Measurements from ENCODE around the gene ARFGAP3. TPM values are rescaled to one million over a fixed set of nuclear protein-coding genes. Genes with fewer than 3 reads are reported as not detected.

The ARFGAP3 gene, protein sequence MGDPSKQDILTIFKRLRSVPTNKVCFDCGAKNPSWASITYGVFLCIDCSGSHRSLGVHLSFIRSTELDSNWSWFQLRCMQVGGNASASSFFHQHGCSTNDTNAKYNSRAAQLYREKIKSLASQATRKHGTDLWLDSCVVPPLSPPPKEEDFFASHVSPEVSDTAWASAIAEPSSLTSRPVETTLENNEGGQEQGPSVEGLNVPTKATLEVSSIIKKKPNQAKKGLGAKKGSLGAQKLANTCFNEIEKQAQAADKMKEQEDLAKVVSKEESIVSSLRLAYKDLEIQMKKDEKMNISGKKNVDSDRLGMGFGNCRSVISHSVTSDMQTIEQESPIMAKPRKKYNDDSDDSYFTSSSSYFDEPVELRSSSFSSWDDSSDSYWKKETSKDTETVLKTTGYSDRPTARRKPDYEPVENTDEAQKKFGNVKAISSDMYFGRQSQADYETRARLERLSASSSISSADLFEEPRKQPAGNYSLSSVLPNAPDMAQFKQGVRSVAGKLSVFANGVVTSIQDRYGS
- 10 to 100 TPM; 38.4 to 86.9 (median 47.5) TPM for total RNA-seq

GRCh38 chr22:42856865-42857704 is at the start of gene ARFGAP3:
ARFGAP3 (minus strand) TSS chr22:42857273; CDS start chr22:42857182, 91 bp downstream.
- TF ChIP-seq, protein P1, sequence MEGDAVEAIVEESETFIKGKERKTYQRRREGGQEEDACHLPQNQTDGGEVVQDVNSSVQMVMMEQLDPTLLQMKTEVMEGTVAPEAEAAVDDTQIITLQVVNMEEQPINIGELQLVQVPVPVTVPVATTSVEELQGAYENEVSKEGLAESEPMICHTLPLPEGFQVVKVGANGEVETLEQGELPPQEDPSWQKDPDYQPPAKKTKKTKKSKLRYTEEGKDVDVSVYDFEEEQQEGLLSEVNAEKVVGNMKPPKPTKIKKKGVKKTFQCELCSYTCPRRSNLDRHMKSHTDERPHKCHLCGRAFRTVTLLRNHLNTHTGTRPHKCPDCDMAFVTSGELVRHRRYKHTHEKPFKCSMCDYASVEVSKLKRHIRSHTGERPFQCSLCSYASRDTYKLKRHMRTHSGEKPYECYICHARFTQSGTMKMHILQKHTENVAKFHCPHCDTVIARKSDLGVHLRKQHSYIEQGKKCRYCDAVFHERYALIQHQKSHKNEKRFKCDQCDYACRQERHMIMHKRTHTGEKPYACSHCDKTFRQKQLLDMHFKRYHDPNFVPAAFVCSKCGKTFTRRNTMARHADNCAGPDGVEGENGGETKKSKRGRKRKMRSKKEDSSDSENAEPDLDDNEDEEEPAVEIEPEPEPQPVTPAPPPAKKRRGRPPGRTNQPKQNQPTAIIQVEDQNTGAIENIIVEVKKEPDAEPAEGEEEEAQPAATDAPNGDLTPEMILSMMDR (IDR thresholded peaks at IDR 0.05): peak in 2 of 4 experiments; percentile 2 to 29
- TF ChIP-seq POLR2A (IDR thresholded peaks at IDR 0.05): peak; percentile 92 to 94
- Histone ChIP-seq H3K9me3 (no peaks in the 10 kb centered on the region), H3K27me3 (no peaks in the 10 kb centered on the region), H3K4me1 (peaks cover 0 to 5% of the 10 kb centered on the region in 2 donors), H3K27ac (peak within 1 kb of the TSS; percentile 88 to 96), H3K4me3 (peak within 1 kb of the TSS; percentile 71 to 75), H3K36me3 (no peaks in the 10 kb centered on the region)
- intact Hi-C loops (cut with DNase I; ENCODE audit: low total_unique reads): no loop called here
- peak; percentile 90 to 95 for DNase-seq

- intact Hi-C loops (cut with DNase I; ENCODE audit: low total_unique reads): no loop called here
- Histone ChIP-seq H3K27me3 (no peaks in the 10 kb centered on the region), H3K9me3 (no peaks in the 10 kb centered on the region), H3K4me3 (no peak overlapping the region), H3K4me1 (peaks cover 0 to 22% of the 10 kb centered on the region in 2 donors), H3K27ac (peak overlapping the region in 1 of 2 donors; percentile 47), H3K36me3 (no peaks in the 10 kb centered on the region)
- TF ChIP-seq, protein P1 (IDR thresholded peaks at IDR 0.05): no peak
- TF ChIP-seq POLR2A (IDR thresholded peaks at IDR 0.05): no peak
- peak in 1 of 2 donors; percentile 28 for DNase-seq
Measured at GRCh38 chr22:42905702-42906183, 48.7 kb upstream of the ARFGAP3 start.

DNA sequence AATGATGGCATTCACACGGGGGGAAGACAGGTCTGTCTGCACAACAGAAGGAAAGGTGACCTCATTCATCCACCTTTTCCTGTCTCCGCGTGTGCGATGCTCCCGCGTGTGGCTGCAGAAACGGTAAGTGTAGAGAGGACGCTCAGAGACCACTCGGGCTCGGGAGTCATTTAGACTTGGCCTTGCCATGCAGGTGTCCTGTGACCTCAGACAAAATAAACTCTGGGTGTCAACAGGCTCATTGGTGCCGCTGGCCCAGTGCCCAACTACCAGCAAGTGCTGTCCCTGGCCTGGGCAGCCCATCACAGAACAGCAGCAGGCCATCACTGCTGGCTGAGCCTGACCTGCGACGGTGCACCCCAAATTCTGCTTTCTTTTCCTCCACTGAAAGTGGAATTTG is 48.1 kb upstream of the ARFGAP3 start:
- Histone ChIP-seq H3K36me3 (no peaks in the 10 kb centered on the region), H3K4me3 (no peak overlapping the region), H3K9me3 (no peaks in the 10 kb centered on the region), H3K27me3 (no peaks in the 10 kb centered on the region), H3K27ac (no peak overlapping the region), H3K4me1 (peaks cover 0 to 22% of the 10 kb centered on the region in 2 donors)
- no peak for TF ChIP-seq POLR2A (IDR thresholded peaks at IDR 0.05)
- TF ChIP-seq, protein P1 (IDR thresholded peaks at IDR 0.05): no peak
- DNase-seq: peak in 1 of 2 donors; percentile 24
- intact Hi-C loops (cut with DNase I; ENCODE audit: low total_unique reads): no loop called here

- DNase-seq: no peak
- Histone ChIP-seq H3K36me3 (no peaks in the 10 kb centered on the region), H3K4me1 (peaks cover 0 to 22% of the 10 kb centered on the region in 2 donors), H3K27me3 (no peaks in the 10 kb centered on the region), H3K9me3 (no peaks in the 10 kb centered on the region), H3K4me3 (no peak overlapping the region), H3K27ac (no peak overlapping the region)
- intact Hi-C loops (cut with DNase I; ENCODE audit: low total_unique reads): no loop called here
- no peak for TF ChIP-seq POLR2A (IDR thresholded peaks at IDR 0.05)
- TF ChIP-seq, protein P1 (IDR thresholded peaks at IDR 0.05): no peak
Measured at GRCh38 chr22:42904050-42904449, 47.0 kb upstream of the ARFGAP3 start.
